ENCODE results near the gene THBD. TPM values are rescaled to one million over a fixed set of nuclear protein-coding genes. Genes with fewer than 3 reads are reported as not detected.
"Not testable (repeated sequence)": the region's sequence is repeated elsewhere in the genome, so short reads cannot be mapped to it uniquely, and the experiment has no call there.

Gene THBD
- total RNA-seq, 1 donor from 2014 or later: 22.7 TPM

DNA sequence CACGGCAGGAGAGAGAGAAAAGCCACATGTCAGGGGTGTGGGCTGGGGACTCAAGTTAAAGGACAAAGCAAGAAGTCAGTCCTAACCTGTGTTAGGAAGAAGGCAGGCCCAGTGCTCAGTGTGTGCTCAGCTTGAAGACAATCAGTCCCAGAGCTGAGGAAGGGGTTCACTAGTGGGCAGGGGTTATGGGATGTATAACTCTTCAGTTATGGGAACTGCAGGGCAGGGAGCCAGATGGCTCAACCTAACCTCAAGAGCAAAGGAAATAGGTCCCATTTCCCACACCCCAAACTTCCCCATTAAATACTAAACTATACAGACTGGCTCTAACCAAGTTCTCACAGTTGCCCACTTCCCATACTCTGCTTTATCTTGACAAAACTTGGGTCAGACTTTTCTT lies 21.8 kb downstream of the THBD start:
- H2AFZ ChIP-seq (ENCODE audit: low read depth, low read length): no peak overlapping the region
- H3K4me1 ChIP-seq (ENCODE audit: insufficient read depth, low read length): no peaks in the 10 kb centered on the region
- Mint-ChIP-seq H3K27ac (ENCODE audit: unreplicated experiment) (no peak overlapping the region), H3K9me3 (ENCODE audit: unreplicated experiment) (no peaks in the 10 kb centered on the region), H3K27me3 (ENCODE audit: low read depth, unreplicated experiment) (peaks cover 33% of the 10 kb centered on the region), H3K36me3 (ENCODE audit: low read depth, unreplicated experiment) (no peaks in the 10 kb centered on the region), H3K4me1 (ENCODE audit: low read depth, unreplicated experiment) (peaks cover 2% of the 10 kb centered on the region), H3K4me3 (ENCODE audit: unreplicated experiment) (no peak overlapping the region)
- no peaks in the 10 kb centered on the region for H4K20me1 ChIP-seq (ENCODE audit: insufficient read depth, low read length)
- H3K4me2 ChIP-seq (ENCODE audit: low read length): no peak overlapping the region
- no peaks in the 10 kb centered on the region for H3K27me3 ChIP-seq (ENCODE audit: insufficient read depth, low read length)
- no peaks in the 10 kb centered on the region for H3K79me2 ChIP-seq (ENCODE audit: insufficient read depth, low read length)
- no peak overlapping the region for H3K9ac ChIP-seq (ENCODE audit: low read length)
- no peak overlapping the region for H3K4me3 ChIP-seq (ENCODE audit: insufficient read depth, low read depth, low read length)
- FAIRE-seq (no peak), DNase-seq (ENCODE audit: low read depth) (no peak)
- no peaks in the 10 kb centered on the region for H3K9me3 ChIP-seq (ENCODE audit: insufficient read depth, low read depth, low read length)
- H3K27ac ChIP-seq (ENCODE audit: low read depth, low read length): no peak overlapping the region
- no peak for TF ChIP-seq EZH2 (IDR thresholded peaks at IDR 0.05; ENCODE audit: insufficient read depth, low read length)
- TF ChIP-seq, protein P1, sequence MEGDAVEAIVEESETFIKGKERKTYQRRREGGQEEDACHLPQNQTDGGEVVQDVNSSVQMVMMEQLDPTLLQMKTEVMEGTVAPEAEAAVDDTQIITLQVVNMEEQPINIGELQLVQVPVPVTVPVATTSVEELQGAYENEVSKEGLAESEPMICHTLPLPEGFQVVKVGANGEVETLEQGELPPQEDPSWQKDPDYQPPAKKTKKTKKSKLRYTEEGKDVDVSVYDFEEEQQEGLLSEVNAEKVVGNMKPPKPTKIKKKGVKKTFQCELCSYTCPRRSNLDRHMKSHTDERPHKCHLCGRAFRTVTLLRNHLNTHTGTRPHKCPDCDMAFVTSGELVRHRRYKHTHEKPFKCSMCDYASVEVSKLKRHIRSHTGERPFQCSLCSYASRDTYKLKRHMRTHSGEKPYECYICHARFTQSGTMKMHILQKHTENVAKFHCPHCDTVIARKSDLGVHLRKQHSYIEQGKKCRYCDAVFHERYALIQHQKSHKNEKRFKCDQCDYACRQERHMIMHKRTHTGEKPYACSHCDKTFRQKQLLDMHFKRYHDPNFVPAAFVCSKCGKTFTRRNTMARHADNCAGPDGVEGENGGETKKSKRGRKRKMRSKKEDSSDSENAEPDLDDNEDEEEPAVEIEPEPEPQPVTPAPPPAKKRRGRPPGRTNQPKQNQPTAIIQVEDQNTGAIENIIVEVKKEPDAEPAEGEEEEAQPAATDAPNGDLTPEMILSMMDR (IDR thresholded peaks at IDR 0.05; ENCODE audit: insufficient read depth, low read depth, low read length): no peak
- no peaks in the 10 kb centered on the region for H3K36me3 ChIP-seq (ENCODE audit: insufficient read depth, low read length)

DNA sequence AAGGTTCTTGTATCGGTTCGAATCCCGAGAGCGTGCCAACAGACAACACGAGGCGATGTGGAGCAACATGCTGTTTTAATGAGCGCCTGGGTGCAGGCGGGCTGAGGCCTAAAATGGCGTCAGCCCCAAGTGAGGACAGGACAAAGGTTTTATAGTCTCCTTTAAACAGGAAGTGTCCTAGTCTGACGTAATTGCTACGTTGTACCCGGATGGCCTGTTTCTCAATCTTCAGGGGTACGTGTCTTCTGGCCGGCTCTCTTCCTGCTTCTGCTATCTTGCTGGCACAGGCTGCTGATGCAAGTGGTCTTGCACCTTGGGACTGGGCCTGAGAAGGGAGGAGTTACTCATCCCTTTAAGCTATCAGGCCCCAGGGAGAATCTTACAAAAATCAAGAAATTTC lies 24.0 kb downstream of the THBD start:
- not testable (repeated sequence) for H3K79me2 ChIP-seq (ENCODE audit: insufficient read depth, low read length); H3K9ac ChIP-seq (ENCODE audit: low read length); FAIRE-seq; H3K4me2 ChIP-seq (ENCODE audit: low read length); H3K4me1 Mint-ChIP-seq (ENCODE audit: low read depth, unreplicated experiment); DNase-seq (ENCODE audit: low read depth); H3K4me3 Mint-ChIP-seq (ENCODE audit: unreplicated experiment); H3K4me1 ChIP-seq (ENCODE audit: insufficient read depth, low read length); H3K27ac Mint-ChIP-seq (ENCODE audit: unreplicated experiment); H4K20me1 ChIP-seq (ENCODE audit: insufficient read depth, low read length); H3K9me3 Mint-ChIP-seq (ENCODE audit: unreplicated experiment); H3K36me3 Mint-ChIP-seq (ENCODE audit: low read depth, unreplicated experiment); H3K9me3 ChIP-seq (ENCODE audit: insufficient read depth, low read depth, low read length); H3K27me3 ChIP-seq (ENCODE audit: insufficient read depth, low read length); H2AFZ ChIP-seq (ENCODE audit: low read depth, low read length); H3K36me3 ChIP-seq (ENCODE audit: insufficient read depth, low read length); H3K27ac ChIP-seq (ENCODE audit: low read depth, low read length); H3K4me3 ChIP-seq (ENCODE audit: insufficient read depth, low read depth, low read length)
- H3K27me3 Mint-ChIP-seq (ENCODE audit: low read depth, unreplicated experiment): peaks cover 18% of the 10 kb centered on the region

DNA sequence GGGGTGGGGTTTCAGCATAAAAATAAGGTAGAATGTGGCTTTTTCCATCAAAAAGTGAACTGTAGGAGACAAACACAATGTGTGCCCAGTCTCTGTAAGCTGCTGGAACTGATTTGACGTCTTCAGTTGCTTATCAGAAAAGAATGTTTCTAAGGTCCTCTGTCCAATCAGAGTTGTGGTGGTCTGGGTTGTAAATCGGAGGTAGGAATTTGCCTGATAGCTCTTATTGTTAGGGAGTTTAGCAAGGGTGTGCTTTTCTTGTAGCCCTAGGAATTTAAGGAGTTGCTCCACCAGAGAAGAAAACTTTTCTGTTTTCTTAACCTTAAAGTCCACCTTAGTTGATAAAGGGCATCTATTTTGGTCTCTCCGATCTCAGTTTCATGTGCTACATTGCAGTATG lies 24.8 kb downstream of the THBD start:
- Histone ChIP-seq H3K4me2 (ENCODE audit: low read length) (no peak overlapping the region), H3K36me3 (ENCODE audit: insufficient read depth, low read length) (no peaks in the 10 kb centered on the region), H2AFZ (ENCODE audit: low read depth, low read length) (no peak overlapping the region), H3K79me2 (ENCODE audit: insufficient read depth, low read length) (no peaks in the 10 kb centered on the region), H3K27me3 (ENCODE audit: insufficient read depth, low read length) (no peaks in the 10 kb centered on the region), H3K27ac (ENCODE audit: low read depth, low read length) (no peak overlapping the region), H4K20me1 (ENCODE audit: insufficient read depth, low read length) (no peaks in the 10 kb centered on the region), H3K9me3 (ENCODE audit: insufficient read depth, low read depth, low read length) (no peaks in the 10 kb centered on the region), H3K9ac (ENCODE audit: low read length) (no peak overlapping the region), H3K4me1 (ENCODE audit: insufficient read depth, low read length) (no peaks in the 10 kb centered on the region), H3K4me3 (ENCODE audit: insufficient read depth, low read depth, low read length) (no peak overlapping the region)
- DNase-seq (ENCODE audit: low read depth): no peak
- H3K36me3 Mint-ChIP-seq (ENCODE audit: low read depth, unreplicated experiment): no peaks in the 10 kb centered on the region
- FAIRE-seq: no peak
- no peak overlapping the region for H3K27ac Mint-ChIP-seq (ENCODE audit: unreplicated experiment)
- TF ChIP-seq, protein P1 (IDR thresholded peaks at IDR 0.05; ENCODE audit: insufficient read depth, low read depth, low read length): no peak
- no peak overlapping the region for H3K4me3 Mint-ChIP-seq (ENCODE audit: unreplicated experiment)
- peaks cover 18% of the 10 kb centered on the region for H3K27me3 Mint-ChIP-seq (ENCODE audit: low read depth, unreplicated experiment)
- peaks cover 9% of the 10 kb centered on the region for H3K4me1 Mint-ChIP-seq (ENCODE audit: low read depth, unreplicated experiment)
- H3K9me3 Mint-ChIP-seq (ENCODE audit: unreplicated experiment): no peaks in the 10 kb centered on the region
